ENCODE data around the gene KIF5A. TPM values are rescaled to one million over a fixed set of nuclear protein-coding genes. Genes with fewer than 3 reads are reported as not detected.

KIF5A gene
- total RNA-seq, 1 donor from 2014 or later = 2.5 TPM

DNA sequence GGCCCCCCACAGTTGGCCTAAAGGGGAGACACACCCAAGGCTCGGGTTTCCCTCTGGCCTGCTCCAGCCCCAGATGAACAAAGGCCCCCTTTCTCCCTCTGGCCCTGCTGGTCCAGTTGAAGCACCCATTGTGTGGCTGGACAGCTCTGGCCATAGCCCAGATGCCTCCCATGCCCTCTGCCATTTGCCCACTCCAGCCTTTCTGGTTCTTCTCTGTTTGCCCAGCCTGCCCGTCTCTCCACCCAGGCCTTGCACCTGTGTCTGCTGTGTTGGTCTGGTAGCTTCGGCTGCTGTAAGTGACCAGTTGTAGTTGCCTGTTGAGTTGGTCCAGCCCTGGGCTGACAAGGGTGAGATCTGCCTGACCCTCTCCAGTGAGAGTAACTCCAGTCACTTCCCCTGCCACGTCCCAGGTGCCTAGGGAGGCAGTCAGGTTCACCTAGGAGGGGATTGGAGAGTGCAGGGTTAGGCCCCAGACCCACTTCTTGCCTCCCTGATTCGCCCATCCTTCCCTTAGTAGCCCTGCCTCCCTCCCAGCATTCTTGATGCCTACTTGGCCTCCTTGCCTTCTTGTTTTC is 80.1 kb downstream of the KIF5A start:
- no peak for DNase-seq (ENCODE audit: low spot score, unreplicated experiment)
- peaks cover 82% of the 10 kb centered on the region for H3K27me3 Mint-ChIP-seq
- TF ChIP-seq CTCF (IDR thresholded peaks at IDR 0.05; ENCODE audit: unreplicated experiment) = no peak
- no peak overlapping the region for H3K4me3 Mint-ChIP-seq (ENCODE audit: low read depth)
- no peaks in the 10 kb centered on the region for H3K4me1 Mint-ChIP-seq (ENCODE audit: low read depth)
- H3K36me3 Mint-ChIP-seq (ENCODE audit: insufficient read depth) = no peaks in the 10 kb centered on the region
- no peak overlapping the region for H3K27ac Mint-ChIP-seq
- H3K9me3 Mint-ChIP-seq (ENCODE audit: low read depth) = no peaks in the 10 kb centered on the region

GRCh38 chr12:57630891-57631433 is 81.1 kb downstream of the KIF5A start:
- DNase-seq (ENCODE audit: low spot score, unreplicated experiment) = no peak

DNA sequence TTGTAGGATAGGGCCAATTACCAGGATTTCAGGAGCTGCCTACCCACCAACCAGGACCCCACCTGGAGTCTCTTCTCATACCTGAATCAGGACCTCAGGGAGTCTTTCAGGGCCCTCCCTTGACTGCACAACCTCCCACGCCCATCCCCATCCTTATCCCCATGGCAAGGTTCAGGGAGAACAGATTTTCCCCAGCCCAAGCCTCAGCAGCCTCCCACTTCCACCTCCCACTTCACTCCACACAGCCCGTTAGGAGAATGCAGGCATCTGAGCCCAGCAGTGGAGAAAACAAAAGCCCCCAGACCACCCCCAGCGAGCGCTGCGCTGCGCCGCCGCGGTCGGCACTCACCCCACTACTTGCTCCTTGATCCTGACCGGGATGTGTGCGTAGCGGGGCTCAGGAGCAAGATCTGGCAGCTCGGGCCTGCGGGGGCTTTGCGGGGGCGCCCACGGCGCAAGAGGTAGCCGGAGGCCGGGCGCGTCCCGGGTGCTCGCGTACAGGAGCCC is 81.8 kb downstream of the KIF5A start:
- no peak for TF ChIP-seq CTCF (IDR thresholded peaks at IDR 0.05; ENCODE audit: unreplicated experiment)
- Mint-ChIP-seq H3K27ac (no peak overlapping the region), H3K9me3 (ENCODE audit: low read depth) (no peaks in the 10 kb centered on the region), H3K36me3 (ENCODE audit: insufficient read depth) (no peaks in the 10 kb centered on the region), H3K4me1 (ENCODE audit: low read depth) (no peaks in the 10 kb centered on the region), H3K27me3 (peaks cover 72% of the 10 kb centered on the region), H3K4me3 (ENCODE audit: low read depth) (no peak overlapping the region)
- DNase-seq (ENCODE audit: low spot score, unreplicated experiment) = no peak

More at GRCh38 chr12:57630891-57631433, 81.1 kb downstream of the KIF5A start:
- Mint-ChIP-seq H3K9me3 (ENCODE audit: low read depth) (no peaks in the 10 kb centered on the region), H3K27ac (no peak overlapping the region), H3K27me3 (peaks cover 79% of the 10 kb centered on the region), H3K4me1 (ENCODE audit: low read depth) (no peaks in the 10 kb centered on the region), H3K4me3 (ENCODE audit: low read depth) (no peak overlapping the region), H3K36me3 (ENCODE audit: insufficient read depth) (no peaks in the 10 kb centered on the region)
- no peak for TF ChIP-seq CTCF (IDR thresholded peaks at IDR 0.05; ENCODE audit: unreplicated experiment)

- Mint-ChIP-seq H3K36me3 (ENCODE audit: insufficient read depth) (no peaks in the 10 kb centered on the region), H3K9me3 (ENCODE audit: low read depth) (no peaks in the 10 kb centered on the region), H3K27me3 (peaks cover 69% of the 10 kb centered on the region), H3K27ac (no peak overlapping the region), H3K4me1 (ENCODE audit: low read depth) (no peaks in the 10 kb centered on the region), H3K4me3 (ENCODE audit: low read depth) (peak overlapping the region; percentile 40)
- DNase-seq (ENCODE audit: low spot score, unreplicated experiment) = no peak
- no peak for TF ChIP-seq CTCF (IDR thresholded peaks at IDR 0.05; ENCODE audit: unreplicated experiment)
Measured at GRCh38 chr12:57632073-57632957, 82.5 kb downstream of the KIF5A start.

All from progenitor cell of endocrine pancreas (in vitro differentiated cells).